ENCODE measurements around the gene TRIM72.

DNA sequence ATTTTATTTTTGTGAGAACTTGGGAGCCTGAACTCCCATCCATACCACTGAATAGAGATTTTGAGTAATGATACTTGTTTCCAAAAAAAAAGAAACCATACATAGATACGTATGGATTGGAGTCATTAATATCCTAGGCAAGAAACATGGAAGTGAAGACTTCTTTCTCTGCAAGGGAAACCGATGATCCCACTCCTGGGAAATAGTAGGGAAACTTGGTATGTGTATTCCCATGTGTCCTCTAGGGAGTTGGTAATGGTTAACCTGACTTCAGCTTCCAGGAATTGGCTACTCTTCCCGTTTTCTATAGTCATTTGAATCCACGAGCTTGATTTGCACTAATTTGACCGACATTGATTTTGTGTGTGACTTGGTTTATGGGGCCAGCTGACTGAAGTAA is 28.6 kb upstream of the TRIM72 start:
- TF ChIP-seq POLR2A (IDR thresholded peaks at IDR 0.05; ENCODE audit: low read length): no peak
- no peak for TF ChIP-seq GATA1 (IDR thresholded peaks at IDR 0.05; ENCODE audit: low read depth, low read length)
